GM10266 (cell line): ENCODE data around the gene CYB5R2.

Experiments
- DNase-seq: peaks from one replicate; pipeline ENCODE4 v3.0.0; 2012; ENCODE audit errors: extremely low spot score
- TF ChIP-seq, protein P1 (sequence below): IDR thresholded peaks from 2 replicates; pipeline ENCODE4 v1.5.1; 2012; ENCODE audit warnings: mild to moderate bottlenecking, low read depth; ENCODE audit not compliant: control insufficient read depth, insufficient read depth; ENCODE audit errors: missing control alignments

CYB5R2 gene

DNA sequence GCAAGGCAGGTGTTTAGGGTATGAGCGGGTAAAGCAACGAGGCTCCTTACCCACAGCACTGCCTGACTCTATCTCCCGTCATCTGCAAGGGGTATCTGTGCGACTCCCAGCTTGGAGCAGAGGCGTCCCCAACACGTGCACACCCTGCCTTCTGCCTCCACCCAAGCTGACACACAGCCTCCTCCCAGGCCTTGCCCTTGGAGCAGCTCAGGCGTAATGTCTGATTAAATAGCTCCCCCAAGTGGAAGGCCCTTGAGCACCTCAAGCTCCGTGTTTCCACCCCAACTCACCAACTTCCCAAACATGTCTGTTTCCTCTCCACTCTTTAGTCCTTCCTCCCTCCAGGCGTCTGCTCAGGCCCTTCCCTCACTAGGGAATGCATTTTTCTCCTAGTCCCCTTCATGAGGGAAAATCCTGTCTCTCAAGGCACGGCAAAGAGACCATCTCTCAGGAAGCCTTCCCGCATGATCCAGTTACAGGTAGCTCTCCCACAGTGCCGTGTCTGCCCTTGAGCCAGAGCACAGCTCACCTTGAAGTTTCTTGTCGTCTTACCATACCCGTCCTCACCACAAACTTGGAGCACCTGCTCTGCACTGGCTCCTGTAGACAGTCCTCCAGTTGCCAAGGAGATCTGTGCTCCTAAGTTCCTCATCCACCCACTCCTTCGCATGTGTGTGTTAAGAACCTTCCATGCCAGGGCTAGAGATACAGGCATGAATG, 15.8 kb downstream of the CYB5R2 start:
- peak; percentile 44 for DNase-seq
- TF ChIP-seq, protein P1, sequence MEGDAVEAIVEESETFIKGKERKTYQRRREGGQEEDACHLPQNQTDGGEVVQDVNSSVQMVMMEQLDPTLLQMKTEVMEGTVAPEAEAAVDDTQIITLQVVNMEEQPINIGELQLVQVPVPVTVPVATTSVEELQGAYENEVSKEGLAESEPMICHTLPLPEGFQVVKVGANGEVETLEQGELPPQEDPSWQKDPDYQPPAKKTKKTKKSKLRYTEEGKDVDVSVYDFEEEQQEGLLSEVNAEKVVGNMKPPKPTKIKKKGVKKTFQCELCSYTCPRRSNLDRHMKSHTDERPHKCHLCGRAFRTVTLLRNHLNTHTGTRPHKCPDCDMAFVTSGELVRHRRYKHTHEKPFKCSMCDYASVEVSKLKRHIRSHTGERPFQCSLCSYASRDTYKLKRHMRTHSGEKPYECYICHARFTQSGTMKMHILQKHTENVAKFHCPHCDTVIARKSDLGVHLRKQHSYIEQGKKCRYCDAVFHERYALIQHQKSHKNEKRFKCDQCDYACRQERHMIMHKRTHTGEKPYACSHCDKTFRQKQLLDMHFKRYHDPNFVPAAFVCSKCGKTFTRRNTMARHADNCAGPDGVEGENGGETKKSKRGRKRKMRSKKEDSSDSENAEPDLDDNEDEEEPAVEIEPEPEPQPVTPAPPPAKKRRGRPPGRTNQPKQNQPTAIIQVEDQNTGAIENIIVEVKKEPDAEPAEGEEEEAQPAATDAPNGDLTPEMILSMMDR: peak; percentile 50

DNA sequence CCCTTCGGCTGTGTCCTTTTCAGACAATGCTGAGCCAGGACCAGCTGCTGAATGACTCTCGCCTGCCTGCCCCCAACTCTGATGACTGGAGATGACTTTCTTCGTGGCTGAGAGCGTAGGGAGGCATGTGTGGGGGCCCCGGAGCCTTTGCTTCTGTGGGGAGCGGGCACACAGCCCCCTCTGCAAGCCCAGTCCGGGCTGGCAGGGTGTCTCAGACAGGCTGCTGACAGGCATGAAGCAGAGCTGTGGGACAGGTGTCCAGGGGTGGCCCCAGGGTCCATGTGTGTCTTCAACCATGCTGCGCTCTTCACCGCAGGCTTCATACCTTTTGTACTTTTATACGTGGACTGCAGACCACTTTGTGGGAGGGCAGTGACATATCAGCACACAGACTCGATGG, 16.6 kb downstream of the CYB5R2 start:
- no peak for DNase-seq
- TF ChIP-seq, protein P1: no peak

DNA sequence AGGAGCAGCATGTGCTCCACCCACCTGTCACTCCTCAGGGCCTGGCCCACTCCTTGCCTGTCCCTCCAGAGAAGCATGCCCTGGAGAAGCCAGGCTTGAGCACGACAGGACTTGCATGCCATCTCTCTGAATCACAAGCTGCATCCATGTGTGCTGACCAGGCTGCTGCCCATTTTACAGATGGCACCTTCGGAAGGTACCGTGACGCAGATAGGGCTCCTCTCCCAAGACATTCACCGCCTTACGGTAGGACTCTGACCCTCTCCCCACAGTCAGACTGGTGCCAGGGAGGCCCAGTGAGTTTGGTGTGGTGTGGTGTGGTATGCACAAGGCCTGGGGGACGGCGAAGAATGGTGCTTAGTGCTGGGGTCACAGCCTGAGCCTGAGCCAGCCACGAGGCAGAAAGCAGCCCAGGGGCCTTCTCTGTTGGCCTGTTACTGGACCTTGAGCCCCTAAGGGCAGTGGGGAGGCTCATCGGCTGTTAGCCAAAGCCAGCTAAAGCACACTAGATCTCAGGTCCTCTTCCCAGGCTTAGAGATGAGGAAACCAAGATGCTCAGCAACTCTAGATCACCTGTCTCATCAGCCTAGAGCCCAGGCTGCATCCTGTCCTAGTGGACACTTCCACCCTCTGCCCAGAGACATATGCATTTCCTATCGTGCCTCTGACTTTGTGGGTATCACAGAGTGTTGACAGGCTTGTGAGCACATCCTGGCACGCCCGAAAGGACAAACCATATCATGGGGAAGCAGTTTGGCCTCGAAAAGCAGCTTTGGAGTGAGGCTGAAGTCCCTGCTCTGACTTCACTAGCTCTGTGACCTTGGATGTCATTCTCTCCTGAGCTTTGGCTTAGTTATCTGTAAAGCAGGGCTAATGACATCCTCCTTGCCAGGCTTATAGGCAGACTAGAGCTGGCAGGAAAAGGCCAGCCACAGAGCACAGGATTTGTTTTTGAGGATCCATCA, 17.8 kb downstream of the CYB5R2 start:
- TF ChIP-seq, protein P1: no peak
- no peak for DNase-seq

DNA sequence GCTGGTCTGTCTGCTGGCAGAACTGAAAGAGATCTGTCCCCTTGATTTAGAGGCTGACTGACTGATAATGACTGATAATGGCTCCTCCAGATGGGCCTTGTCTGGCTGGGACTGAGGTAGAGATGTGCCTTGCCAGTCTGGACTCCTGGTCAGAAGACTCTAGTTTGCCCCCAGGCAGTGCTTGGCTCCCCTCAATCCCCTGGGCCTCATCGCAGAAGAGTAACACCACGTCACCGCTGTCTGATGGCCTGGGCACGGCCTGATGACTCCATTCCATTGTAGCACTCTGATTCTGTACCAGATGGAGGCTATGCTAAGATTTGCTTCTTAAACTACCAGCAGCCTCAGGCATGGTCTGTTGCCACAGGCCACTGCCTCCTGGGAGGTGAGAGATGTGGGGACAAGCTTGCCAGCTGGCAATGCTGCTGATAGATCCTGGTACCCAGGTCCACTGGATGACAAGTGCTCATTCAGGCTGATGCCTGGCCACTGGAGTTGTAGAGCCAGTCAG, 19.1 kb downstream of the CYB5R2 start:
- TF ChIP-seq, protein P1: no peak
- DNase-seq: no peak

DNA sequence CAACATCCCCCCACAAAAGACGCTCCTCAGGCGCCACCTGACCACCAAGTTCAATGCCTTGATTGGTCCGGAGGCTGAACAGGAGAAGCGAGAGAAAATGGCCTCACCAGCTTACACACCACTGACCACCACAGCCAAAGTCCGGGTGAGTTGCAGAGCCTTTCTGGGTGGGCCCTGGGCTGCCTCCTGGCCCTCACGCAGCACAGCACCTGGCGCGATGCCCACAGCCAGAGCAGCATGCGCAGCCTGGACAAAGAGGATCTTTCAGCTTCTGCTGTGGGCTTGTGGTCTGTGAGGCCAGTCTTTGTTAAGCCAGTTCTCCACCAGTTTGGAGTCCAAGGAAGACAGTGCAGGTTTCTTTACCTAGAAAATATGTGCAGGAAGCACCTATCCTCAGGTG, 21.6 kb downstream of the CYB5R2 start:
- DNase-seq: no peak
- TF ChIP-seq, protein P1: no peak

DNA sequence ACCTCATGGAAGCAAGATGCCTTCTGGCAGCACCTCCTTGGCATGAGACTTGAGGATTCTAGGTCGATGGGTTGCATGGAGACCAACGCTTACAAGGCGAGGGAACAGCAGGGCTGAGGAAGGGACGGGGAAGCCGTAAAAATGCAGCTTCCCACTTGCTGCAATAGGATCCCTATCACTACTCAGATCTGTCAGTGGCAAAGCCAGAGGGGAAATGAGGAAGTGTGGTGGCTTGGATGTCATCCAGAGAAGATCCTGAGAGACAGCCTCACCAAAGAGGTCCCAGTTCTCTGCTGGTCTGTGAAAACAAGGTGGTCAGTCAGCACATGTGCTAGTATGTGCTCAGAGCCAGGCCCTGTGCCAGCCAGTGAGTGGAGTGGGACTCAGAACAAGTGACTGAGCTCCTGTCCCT, 22.2 kb downstream of the CYB5R2 start:
- DNase-seq: no peak
- TF ChIP-seq, protein P1: no peak
